K562 (cell line): ENCODE results near the gene CYB5R4.

ENCODE experiments used
- FOXJ3 ChIP-seq: sonication (generic); formaldehyde crosslinking; IDR thresholded peaks from 2 replicates; pipeline ENCODE4 v1.4.0; 2020; ENCODE audit warnings: mild to moderate bottlenecking, missing genetic modification reagents
- SREBF2 ChIP-seq: sonication (generic); formaldehyde crosslinking; IDR thresholded peaks from 2 replicates; pipeline ENCODE4 v1.4.0; 2020; ENCODE audit warnings: mild to moderate bottlenecking, missing genetic modification reagents
- TCF3 ChIP-seq: sonication (generic); formaldehyde crosslinking; IDR thresholded peaks from 2 replicates; pipeline ENCODE4 v1.4.0; 2020; ENCODE audit warnings: mild to moderate bottlenecking, missing genetic modification reagents
- TF ChIP-seq, protein P1 (sequence below), 3 experiments: IDR thresholded peaks in 2 of 3; conservative IDR thresholded peaks in 1 of 3; 2 replicates each; pipeline ENCODE4 v1.5.1; 2011 to 2012; ENCODE audit warnings: low read length in 3 of 3, mild to moderate bottlenecking in 3 of 3, control low read depth in 2 of 3, improper control_type of control experiment in 1 of 3, inconsistent platforms in 1 of 3, low read depth in 1 of 3, mixed read lengths in 1 of 3, moderate library complexity in 1 of 3; ENCODE audit not compliant: insufficient read depth in 2 of 3

DNA sequence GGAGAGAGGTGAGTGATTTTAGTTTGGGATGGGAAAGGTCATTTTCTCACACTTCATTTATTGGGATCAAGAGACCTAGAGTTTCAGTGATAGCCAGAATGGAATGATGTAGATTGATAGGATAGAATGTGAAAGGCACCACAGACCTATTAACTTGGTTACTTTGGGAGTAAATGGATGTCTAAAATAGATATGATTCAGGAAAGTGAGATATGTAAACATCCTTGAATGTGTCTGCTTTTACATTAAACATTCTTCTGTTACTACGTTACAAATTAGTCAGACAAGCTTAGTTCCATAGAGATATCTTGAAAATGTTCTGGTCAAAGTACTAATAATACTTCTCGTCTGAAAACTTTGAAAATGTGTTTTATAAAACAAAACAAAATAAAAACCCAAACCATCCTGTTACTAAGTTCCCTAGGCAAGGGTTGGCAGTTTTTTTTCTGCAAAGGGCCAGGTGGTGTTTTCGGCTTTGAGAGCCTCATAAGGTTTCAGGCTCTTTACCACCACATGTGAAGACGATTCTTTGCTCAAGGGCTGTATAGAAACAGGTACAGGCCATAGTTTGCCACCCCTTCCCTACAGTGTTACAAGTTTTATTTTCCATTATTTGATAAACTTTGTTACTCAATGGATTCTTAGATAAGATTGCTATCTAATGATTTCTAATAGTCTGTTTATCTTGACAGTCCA is 3.4 kb downstream of the CYB5R4 start:
- TF ChIP-seq SREBF2 (CRISPR knock-in tag) (no peak), FOXJ3 (CRISPR knock-in tag) (no peak), TCF3 (CRISPR knock-in tag) (no peak)
- TF ChIP-seq, protein P1, sequence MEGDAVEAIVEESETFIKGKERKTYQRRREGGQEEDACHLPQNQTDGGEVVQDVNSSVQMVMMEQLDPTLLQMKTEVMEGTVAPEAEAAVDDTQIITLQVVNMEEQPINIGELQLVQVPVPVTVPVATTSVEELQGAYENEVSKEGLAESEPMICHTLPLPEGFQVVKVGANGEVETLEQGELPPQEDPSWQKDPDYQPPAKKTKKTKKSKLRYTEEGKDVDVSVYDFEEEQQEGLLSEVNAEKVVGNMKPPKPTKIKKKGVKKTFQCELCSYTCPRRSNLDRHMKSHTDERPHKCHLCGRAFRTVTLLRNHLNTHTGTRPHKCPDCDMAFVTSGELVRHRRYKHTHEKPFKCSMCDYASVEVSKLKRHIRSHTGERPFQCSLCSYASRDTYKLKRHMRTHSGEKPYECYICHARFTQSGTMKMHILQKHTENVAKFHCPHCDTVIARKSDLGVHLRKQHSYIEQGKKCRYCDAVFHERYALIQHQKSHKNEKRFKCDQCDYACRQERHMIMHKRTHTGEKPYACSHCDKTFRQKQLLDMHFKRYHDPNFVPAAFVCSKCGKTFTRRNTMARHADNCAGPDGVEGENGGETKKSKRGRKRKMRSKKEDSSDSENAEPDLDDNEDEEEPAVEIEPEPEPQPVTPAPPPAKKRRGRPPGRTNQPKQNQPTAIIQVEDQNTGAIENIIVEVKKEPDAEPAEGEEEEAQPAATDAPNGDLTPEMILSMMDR (IDR thresholded peaks at IDR 0.05 in 2 of 3, conservative IDR thresholded peaks at IDR 0.05 in 1 of 3; ENCODE audit: insufficient read depth in 2 of 3, low read depth in 1 of 3, low read length in 3 of 3) = no peak
